ENCODE data around the gene TRIM49. TPM values are rescaled to one million over a fixed set of nuclear protein-coding genes. Genes with fewer than 3 reads are reported as not detected.
"Not testable (repeated sequence)": the region's sequence is repeated elsewhere in the genome, so short reads cannot be mapped to it uniquely, and the experiment has no call there.

Gene TRIM49
- total RNA-seq, 1 experiment from 2014 or later, result not detected

- H3K9me3 ChIP-seq (ENCODE audit: control insufficient read depth, low read depth, low read length); H3K23ac ChIP-seq (ENCODE audit: insufficient read length, low read depth, low read length); H3T11ph ChIP-seq (ENCODE audit: low read length); H3K27me3 Mint-ChIP-seq (ENCODE audit: low read depth); H3K4ac ChIP-seq (ENCODE audit: low read depth, low read length); H2BK12ac ChIP-seq (ENCODE audit: insufficient read length, low read depth, low read length); H3K4me1 ChIP-seq (ENCODE audit: insufficient read depth, low read length); H4K91ac ChIP-seq (ENCODE audit: insufficient read length, low read depth, low read length); H3K4me2 ChIP-seq (ENCODE audit: insufficient read depth, insufficient read length, low read length); H3K36me3 Mint-ChIP-seq (ENCODE audit: insufficient read depth in 1 of 3, low read depth in 3 of 3); H3K79me2 ChIP-seq (ENCODE audit: insufficient read depth, low read length); H3K9ac ChIP-seq (ENCODE audit: extremely low read depth, insufficient read length, low read length); H3K27ac ChIP-seq (ENCODE audit: insufficient read length, low read depth, low read length); H2BK20ac ChIP-seq (ENCODE audit: low read depth, low read length, poor library complexity, severe bottlenecking); H2AFZ ChIP-seq (ENCODE audit: low read length); H3K27ac Mint-ChIP-seq; H2AK5ac ChIP-seq (ENCODE audit: insufficient read length, low read length); H4K20me1 ChIP-seq (ENCODE audit: control insufficient read depth, insufficient read depth, insufficient read length); H2BK5ac ChIP-seq (ENCODE audit: insufficient read length, low read length); H2BK120ac ChIP-seq (ENCODE audit: low read depth, low read length, poor library complexity, severe bottlenecking); H3K79me1 ChIP-seq (ENCODE audit: insufficient read depth, low read depth, low read length, poor library complexity, severe bottlenecking); H3K9me3 Mint-ChIP-seq; H3K23me2 ChIP-seq (ENCODE audit: insufficient read length, low read depth, low read length, poor library complexity, severe bottlenecking); H4K5ac ChIP-seq (ENCODE audit: insufficient read length, low read depth, low read length); H3K56ac ChIP-seq (ENCODE audit: insufficient read length, low read depth, low read length); DNase-seq; H3K14ac ChIP-seq (ENCODE audit: insufficient read depth, low read length); H3K27me3 ChIP-seq (ENCODE audit: insufficient read depth, low read length); H3K18ac ChIP-seq (ENCODE audit: insufficient read length, low read depth, low read length); H2BK15ac ChIP-seq (ENCODE audit: low read depth, low read length); H3K4me3 Mint-ChIP-seq; H4K8ac ChIP-seq (replicated peaks; ENCODE audit: insufficient read length, low read depth, low read length); H3K4me1 Mint-ChIP-seq: not testable (repeated sequence)
- no CpG with 5 or more reads among the region's 3 CpGs for WGBS (ENCODE audit: extremely low coverage, insufficient read length, low lambda C conversion rate)
These were observed 11.6 kb upstream of the TRIM49 start for GRCh38 chr11:89820008-89820407.

- not testable (repeated sequence) for H3K27ac ChIP-seq (ENCODE audit: insufficient read length, low read depth, low read length); H4K8ac ChIP-seq (replicated peaks; ENCODE audit: insufficient read length, low read depth, low read length); H2BK12ac ChIP-seq (ENCODE audit: insufficient read length, low read depth, low read length); H4K20me1 ChIP-seq (ENCODE audit: control insufficient read depth, insufficient read depth, insufficient read length); H2BK20ac ChIP-seq (ENCODE audit: low read depth, low read length, poor library complexity, severe bottlenecking); H3K4me1 Mint-ChIP-seq; H3K18ac ChIP-seq (ENCODE audit: insufficient read length, low read depth, low read length); H4K91ac ChIP-seq (ENCODE audit: insufficient read length, low read depth, low read length); H3K4ac ChIP-seq (ENCODE audit: low read depth, low read length); H3K4me1 ChIP-seq (ENCODE audit: insufficient read depth, low read length); H3K36me3 Mint-ChIP-seq (ENCODE audit: insufficient read depth in 1 of 3, low read depth in 3 of 3); H3K9ac ChIP-seq (ENCODE audit: extremely low read depth, insufficient read length, low read length); H2BK15ac ChIP-seq (ENCODE audit: low read depth, low read length); H2BK120ac ChIP-seq (ENCODE audit: low read depth, low read length, poor library complexity, severe bottlenecking); H3K56ac ChIP-seq (ENCODE audit: insufficient read length, low read depth, low read length); H3K23me2 ChIP-seq (ENCODE audit: insufficient read length, low read depth, low read length, poor library complexity, severe bottlenecking); DNase-seq; H3K23ac ChIP-seq (ENCODE audit: insufficient read length, low read depth, low read length); H3K9me3 Mint-ChIP-seq; H3K4me2 ChIP-seq (ENCODE audit: insufficient read depth, insufficient read length, low read length); H3K27me3 Mint-ChIP-seq (ENCODE audit: low read depth); H3K27me3 ChIP-seq (ENCODE audit: insufficient read depth, low read length); H2AFZ ChIP-seq (ENCODE audit: low read length); H2BK5ac ChIP-seq (ENCODE audit: insufficient read length, low read length); H4K5ac ChIP-seq (ENCODE audit: insufficient read length, low read depth, low read length); H3T11ph ChIP-seq (ENCODE audit: low read length); H3K27ac Mint-ChIP-seq; H3K4me3 Mint-ChIP-seq; H3K9me3 ChIP-seq (ENCODE audit: control insufficient read depth, low read depth, low read length); H2AK5ac ChIP-seq (ENCODE audit: insufficient read length, low read length); H3K79me2 ChIP-seq (ENCODE audit: insufficient read depth, low read length); H3K14ac ChIP-seq (ENCODE audit: insufficient read depth, low read length); H3K79me1 ChIP-seq (ENCODE audit: insufficient read depth, low read depth, low read length, poor library complexity, severe bottlenecking)
- WGBS (ENCODE audit: extremely low coverage, insufficient read length, low lambda C conversion rate), result no CpG with 5 or more reads among the region's 5 CpGs
These were observed 5.2 kb upstream of the TRIM49 start for GRCh38 chr11:89813535-89813934.
